Measurements from ENCODE around the gene CSF1R. TPM values are rescaled to one million over a fixed set of nuclear protein-coding genes. Genes with fewer than 3 reads are reported as not detected.

Gene CSF1R
- total RNA-seq, 1 donor from 2014 or later: not detected

DNA sequence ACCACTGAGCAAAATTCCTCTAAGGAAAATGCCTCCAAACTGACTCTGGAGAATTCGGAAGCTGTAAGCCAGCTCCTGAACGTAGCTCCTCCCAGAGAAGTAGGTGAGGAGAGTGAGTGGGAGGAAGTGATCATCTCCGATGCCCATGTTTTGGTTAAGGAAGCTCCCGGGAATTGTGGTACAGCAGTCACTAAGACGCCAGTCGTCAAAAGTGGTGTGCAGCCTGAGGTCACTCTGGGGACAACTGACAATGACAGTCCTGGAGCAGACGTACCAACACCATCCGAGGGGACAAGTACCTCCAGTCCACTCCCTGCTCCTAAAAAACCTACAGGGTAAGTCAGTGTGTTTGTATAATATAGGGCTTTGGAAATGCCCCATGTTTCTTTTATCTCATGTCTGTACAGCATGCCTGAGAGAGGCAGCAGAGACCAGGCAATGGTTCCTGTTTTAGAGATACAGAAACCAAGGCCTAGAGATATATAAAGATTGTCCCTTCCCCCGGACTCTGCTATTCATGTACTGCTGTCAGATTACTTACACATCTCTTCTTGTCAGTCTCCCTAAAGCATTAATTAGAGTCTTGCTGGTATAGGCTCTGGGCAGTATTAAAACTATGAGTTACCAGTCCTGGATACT is 61.9 kb downstream of the CSF1R start:
- peak in 1 of 2 donors; percentile 32 for DNase-seq (ENCODE audit: low read depth in 2 of 2)

DNA sequence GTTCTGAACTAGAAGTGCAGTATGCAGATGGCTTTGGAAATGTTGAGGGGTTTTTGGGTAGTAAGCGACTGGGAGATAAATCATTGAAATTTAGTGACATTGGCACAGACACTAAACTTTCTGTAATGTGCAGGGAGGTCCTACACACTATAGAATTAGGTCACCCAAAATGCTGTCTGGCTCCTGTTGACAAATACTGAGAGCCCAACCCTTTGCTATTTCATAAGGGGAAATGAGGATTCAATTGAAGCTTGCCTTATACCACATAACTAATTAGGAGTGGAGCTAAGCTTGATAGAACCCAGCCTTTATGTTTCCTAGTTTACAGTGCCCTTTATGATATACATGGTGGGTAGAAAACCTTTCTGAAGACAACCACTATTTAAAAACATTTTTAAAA is 63.2 kb downstream of the CSF1R start:
- DNase-seq (ENCODE audit: low read depth in 2 of 2): no peak

DNA sequence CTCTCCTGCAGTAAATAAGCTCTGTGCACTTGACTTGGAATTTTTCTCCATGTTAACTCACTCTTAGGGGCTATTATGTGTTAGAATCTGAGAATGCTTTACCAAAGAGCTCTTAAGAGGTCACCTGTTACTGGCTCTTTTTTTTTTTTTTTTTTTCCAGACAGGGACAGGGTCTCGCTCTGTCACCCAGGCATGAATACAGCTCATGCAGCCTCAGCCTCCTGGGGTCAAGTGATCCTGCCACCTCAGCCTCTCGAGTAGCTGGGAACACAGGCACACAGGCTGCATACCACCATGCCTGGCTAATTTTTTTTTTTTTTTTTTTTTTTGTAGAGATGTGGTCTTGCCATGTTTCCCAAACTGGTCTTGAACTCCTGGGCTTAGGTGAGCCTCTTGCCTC is 63.7 kb downstream of the CSF1R start:
- no peak for DNase-seq (ENCODE audit: low read depth in 2 of 2)

DNA sequence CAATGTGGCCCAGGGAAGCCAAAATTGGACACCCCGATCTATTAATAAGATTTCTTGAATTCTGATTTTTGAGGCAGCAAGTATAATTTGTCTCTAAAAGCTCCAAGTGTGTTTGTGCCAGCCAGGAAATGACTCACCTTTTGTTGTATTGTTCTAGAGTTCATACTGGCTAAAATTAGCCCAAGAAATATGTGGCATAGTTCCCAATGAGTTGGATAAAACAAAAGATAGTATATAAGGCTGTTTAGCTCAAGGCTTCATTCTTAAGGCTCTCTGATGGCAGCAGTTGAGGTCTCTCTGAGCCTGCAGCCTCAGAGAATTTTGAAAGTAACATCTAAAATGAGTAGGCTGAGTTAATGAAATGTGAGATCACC is 64.2 kb downstream of the CSF1R start:
- peak; percentile 91 to 96 for DNase-seq (ENCODE audit: low read depth in 2 of 2)

DNA sequence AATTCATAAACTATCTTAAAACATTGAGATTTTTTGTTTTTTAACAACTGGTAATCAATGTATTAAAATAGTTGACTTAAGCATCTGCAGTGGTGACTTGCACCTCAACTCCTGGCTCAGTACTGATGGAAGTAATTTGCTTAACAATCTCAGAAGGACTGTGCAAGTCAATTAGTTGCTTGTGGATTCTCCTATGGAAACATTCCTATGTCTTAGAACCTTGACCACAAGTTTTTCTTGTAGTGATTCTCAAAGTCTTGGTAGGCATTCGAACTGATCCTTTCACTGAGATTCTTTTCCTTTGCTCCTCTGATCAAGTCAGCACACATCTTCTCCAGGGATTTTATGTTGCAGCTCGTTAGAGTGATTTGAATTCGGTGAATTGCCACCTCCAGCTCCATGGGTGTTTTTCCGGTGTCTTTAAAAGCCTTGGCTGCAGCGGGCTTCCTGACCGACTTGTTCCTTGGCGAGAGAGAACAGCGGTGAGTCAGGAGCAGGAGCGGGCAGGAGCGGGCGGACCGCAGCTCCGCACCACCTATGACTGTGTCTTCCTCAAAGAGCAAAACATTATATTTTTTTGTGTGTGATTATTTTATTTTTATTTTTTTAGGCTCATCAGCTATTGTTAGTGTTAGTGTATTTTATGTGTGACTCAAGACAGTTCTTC is 64.7 kb downstream of the CSF1R start:
- DNase-seq (ENCODE audit: low read depth in 2 of 2): peak; percentile 63 to 92

DNA sequence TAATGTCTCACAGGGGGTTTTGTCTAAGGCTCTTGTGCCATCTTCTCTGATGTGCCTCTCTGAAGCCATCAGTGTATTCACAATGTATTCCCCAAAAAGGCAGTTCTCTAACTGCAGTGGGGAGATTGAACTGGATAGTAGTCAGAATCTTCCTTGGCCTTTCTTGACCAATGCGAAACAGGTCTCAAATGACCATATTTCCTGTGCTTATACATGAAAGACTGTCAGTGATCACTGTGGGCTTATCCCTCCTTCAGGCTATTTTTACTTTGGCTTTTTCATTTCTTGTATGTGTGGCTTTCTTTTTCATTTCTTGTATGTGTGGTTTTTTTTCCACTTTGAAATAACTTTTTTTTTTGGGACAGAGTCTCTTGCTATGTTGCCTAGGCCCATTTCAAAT is 66.1 kb downstream of the CSF1R start:
- no peak for DNase-seq (ENCODE audit: low read depth in 2 of 2)

DNA sequence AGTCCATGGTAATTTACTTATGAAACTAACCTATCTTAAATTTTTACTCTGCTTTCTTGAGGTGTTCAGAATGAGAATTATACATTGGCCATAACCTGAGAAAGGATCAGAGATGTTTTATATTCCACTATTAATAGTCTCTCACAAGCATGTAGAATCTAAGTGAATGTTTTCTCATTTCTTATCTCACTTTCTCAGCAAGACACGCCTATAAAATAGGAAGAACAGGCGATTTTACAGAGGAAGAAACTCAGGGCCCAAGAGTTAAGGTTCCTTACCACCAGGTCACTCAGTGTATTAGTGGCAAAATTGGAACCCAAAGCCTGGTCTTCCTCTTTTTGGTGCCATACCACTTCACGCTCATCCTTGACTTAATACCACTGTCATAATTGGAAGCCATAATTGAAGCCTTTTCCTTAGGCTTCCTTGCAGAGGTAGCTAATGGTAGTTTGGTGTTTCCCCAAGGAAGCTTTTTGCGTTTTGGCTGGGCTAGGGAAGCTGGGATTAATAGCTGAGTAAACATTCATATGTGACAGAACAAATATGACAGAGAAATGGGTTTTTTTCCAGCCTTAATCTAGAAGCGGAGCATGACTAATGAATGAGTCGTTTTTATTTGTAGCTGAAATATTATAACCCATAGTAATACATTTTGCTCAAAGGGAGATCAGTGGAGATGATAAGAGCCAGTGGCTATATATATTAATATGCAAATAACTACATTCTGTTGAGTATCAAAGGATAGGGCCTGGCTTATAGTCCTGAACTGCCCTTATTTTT is 68.9 kb downstream of the CSF1R start:
- peak in 1 of 2 donors; percentile 65 for DNase-seq (ENCODE audit: low read depth in 2 of 2)

DNA sequence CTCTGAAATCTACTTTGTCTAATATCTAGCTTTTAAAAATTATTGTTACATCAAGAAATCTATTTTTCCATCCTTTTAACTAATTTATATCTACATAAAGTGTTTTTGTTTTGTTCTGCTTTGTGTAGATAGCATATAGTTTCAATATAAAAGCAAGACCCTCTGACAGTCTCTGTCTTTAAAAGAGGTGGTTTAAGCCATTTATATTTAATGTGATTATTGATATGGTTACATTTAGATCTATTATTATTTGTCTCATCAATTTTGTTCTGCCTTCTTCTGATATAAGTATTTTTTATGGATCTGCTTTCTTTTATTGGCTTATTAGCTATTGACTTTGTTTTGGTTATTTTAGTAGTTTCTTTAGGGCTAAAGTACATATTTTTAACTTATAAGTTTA is 69.8 kb downstream of the CSF1R start:
- DNase-seq (ENCODE audit: low read depth in 2 of 2): no peak

DNA sequence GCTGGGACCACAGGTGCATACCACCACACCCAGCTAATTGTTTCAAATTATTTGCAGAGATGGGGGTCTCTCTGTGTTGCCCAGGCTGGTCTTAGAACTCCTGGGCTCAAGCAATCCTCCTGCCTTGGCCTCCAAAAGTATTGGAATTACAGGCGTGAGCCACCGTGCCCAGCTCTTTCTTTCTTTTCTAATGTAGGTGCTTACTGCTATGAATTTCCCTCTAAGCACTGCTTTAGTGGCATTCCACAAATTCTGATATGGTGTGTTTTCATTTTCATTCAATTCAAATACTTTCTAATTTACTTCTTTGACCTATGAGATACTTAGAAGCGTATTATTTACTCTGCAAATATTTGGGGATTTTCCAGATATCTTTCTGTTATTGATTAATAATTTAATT is 70.9 kb downstream of the CSF1R start:
- no peak for DNase-seq (ENCODE audit: low read depth in 2 of 2)

DNA sequence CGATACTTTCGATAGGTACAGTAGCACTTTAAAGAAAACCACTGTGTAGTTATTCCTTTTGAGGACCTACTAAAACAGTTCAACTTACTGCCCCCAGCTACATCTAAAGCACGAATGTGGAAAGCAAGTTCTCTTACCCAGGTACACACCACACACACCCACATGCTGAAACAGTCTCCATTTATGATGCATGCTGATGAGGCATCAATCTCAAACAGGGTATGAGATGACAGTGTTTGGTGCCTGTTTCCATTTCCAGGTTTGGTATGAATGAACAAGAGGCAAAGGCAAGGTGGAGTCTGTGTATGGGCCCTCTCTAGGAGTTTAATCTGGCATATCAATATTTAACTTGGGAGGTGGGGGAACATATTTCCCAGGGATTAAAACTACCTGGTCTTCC is 71.9 kb downstream of the CSF1R start:
- no peak for DNase-seq (ENCODE audit: low read depth in 2 of 2)

DNA sequence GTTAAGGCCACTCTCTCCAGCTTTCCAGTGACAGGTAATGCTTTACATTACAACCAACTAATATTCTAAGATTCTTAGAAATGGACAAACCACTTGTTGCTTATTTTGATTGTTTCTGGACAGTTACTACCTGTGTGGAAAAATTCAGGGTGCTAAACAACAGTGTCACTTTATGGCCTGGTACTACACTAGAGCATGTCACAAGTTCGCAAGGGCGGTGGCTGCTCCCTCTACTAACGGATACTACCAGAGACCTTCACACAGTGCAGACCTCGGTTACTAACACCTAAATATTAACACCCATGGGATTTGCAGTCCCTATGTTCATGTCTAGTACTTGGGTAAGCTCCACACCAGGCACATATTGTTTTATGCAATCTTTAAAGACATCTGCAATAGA is 72.4 kb downstream of the CSF1R start:
- no peak for DNase-seq (ENCODE audit: low read depth in 2 of 2)

DNA sequence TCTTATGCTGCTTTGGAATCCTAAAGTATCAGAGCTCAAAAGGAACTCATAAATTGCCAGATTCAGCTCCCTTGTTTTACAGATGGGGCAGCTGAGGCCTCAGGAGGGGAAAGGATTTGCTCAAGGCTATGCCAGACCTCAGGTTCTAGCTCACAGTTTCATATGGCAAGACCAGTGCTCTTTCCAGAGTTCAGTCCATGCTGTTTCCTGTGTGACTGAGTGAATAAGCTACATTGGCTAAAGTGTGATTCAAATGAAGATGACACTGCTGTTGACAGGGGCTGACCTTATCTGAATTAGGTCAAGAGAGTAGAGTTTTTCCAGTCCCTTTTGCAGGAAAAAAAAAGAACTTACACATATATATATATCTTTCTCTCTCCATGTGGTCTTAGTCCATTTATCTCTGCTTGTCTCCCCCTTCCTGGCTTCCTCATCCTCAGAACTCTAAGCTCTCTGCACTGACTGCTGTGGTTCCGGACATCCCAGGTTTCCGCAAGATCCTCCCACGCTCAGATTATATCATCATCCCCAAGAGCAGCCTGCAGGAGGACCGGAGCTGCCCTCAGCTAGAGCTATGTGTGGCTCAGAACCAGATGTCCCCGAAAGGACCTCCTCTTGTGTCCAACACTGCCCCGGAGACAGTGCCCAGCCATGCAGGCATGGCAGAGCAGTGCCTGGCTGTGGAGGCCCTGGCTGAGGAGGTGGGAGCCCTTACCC is 76.5 kb downstream of the CSF1R start:
- DNase-seq (ENCODE audit: low read depth in 2 of 2): no peak

DNA sequence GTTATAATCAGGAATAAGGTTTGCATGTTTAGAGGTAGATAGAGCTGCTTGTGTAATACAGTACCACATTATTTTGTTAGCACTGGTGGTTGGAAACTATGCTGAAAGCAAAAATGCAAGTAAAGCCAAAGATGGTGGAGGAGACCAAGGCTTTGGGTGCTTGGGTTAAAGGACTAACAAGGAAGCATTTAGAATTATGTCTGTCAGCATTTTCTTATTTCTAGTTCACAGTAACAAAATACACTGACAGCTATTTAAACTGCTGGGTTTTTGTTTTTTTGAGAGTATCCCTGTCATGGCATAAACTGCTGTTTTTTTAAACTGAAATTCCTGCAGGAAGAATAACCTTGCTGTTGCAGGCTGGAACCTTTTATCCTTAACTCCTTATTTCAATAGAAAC is 79.3 kb downstream of the CSF1R start:
- no peak for DNase-seq (ENCODE audit: low read depth in 2 of 2)

DNA sequence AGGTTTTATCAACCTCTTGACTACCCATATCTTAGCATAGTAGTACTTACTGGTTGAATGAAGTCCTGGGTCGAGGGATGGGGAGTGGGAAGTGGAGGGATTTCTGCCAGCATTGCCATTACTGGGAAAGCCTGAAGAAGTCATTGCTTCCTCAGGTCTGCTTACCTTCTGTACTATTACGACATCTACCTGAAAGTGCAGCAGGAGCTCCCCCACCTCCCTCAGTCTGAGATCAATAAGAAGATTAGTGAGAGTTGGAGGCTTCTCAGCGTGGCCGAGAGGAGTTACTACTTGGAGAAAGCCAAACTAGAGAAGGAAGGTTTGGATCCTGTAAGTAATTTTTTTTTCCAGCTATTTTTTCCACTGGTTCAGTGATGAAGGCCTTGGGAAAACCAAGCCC is 80.0 kb downstream of the CSF1R start:
- no peak for DNase-seq (ENCODE audit: low read depth in 2 of 2)

Other genes starting within 250 kb of the CSF1R start
- under 0.01 TPM in 1 of 2 replicates, not detected in the other for gene PDE6A, start 141.8 kb downstream of the CSF1R start, total RNA-seq
- gene SLC26A2, start 125.8 kb downstream of the CSF1R start, total RNA-seq: 17.9 and 18.8 TPM in 2 replicates
- 2.6 and 5.6 TPM in 2 replicates for gene TIGD6, start 85.9 kb downstream of the CSF1R start, total RNA-seq
- 20.3 and 29.8 TPM in 2 replicates for gene HMGXB3, start 85.8 kb downstream of the CSF1R start, total RNA-seq
- 5.4 and 9.5 TPM in 2 replicates for gene PDGFRB, start 69.3 kb upstream of the CSF1R start, total RNA-seq
- gene CDX1, start 80.2 kb upstream of the CSF1R start, total RNA-seq: under 0.01 TPM in 1 of 2 replicates, not detected in the other
- not detected in 2 replicates for gene SLC6A7, start 103.5 kb upstream of the CSF1R start, total RNA-seq
- gene CAMK2A, start 203.2 kb upstream of the CSF1R start, total RNA-seq: not detected in 2 replicates
- 0.22 TPM in 1 of 2 replicates, not detected in the other for gene ARSI, start 216.4 kb upstream of the CSF1R start, total RNA-seq

Data from lung microvascular endothelial cell (primary cell).